Esophagus muscularis mucosa (tissue), 4 donors: ENCODE measurements around the gene GSS.

Experiments
- CTCF ChIP-seq, 3 experiments: fragments of 200-600 bp in 2 of 3; fragments of 450-650 bp in 1 of 3; sonication (generic) in 2 of 3; IDR thresholded peaks; one replicate each; pipeline ENCODE4 v1.5.1; 2017 to 2019; ENCODE audit warnings: antibody characterized with exemption in 3 of 3, mild to moderate bottlenecking in 2 of 3, moderate library complexity in 1 of 3
- EP300 ChIP-seq: sonication (generic); formaldehyde crosslinking; IDR thresholded peaks from one replicate; pipeline ENCODE4 v1.6.1; 2017; ENCODE audit warnings: antibody characterized with exemption
- POLR2A ChIP-seq: fragments of 450-650 bp; IDR thresholded peaks from one replicate; pipeline ENCODE4 v1.6.1; 2017; ENCODE audit warnings: antibody characterized with exemption, moderate library complexity, mild to moderate bottlenecking, low read depth

- TF ChIP-seq CTCF (IDR thresholded peaks at IDR 0.05), result no peak
- no peak for TF ChIP-seq POLR2A
- TF ChIP-seq EP300, result no peak
These were observed 60.9 kb downstream of the GSS start for GRCh38 chr20:34894723-34895122.
